NCI-H128 (cell line): ENCODE results near the gene CTPS2.
"Not testable (repeated sequence)": the region's sequence is repeated elsewhere in the genome, so short reads cannot be mapped to it uniquely, and the experiment has no call there.

Experiments
- DNase-seq: peaks from one replicate; lab custom pipeline; 2025; ENCODE audit not compliant: unreplicated experiment; lab: John Stamatoyannopoulos, UW

Gene CTPS2

DNA sequence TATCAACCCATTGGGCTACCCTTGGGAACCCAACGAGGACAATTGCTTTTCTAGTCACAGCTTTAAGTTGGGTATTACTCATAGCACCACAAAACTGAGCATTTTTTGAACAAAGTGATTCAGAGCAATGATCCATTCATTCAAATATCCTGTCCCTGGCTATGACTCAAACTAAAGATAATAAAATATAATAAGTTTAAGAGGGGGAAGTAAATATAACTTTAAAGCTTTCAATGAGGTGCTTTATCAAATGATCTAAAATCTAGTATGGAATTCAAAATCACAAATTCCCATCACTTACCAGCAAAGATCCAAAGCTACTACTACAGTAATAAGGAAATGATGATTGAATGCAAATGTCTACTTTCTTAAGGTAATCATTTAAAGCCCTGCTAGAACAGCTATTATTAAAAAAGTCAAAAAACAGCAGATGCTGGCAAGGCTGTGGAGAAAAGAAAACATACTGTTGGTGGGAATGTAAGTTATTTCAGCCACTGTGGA is 102.3 kb downstream of the CTPS2 start:
- DNase-seq: no peak

- DNase-seq: no peak
These were observed 106.2 kb downstream of the CTPS2 start for GRCh38 chrX:16606142-16606720.

DNA sequence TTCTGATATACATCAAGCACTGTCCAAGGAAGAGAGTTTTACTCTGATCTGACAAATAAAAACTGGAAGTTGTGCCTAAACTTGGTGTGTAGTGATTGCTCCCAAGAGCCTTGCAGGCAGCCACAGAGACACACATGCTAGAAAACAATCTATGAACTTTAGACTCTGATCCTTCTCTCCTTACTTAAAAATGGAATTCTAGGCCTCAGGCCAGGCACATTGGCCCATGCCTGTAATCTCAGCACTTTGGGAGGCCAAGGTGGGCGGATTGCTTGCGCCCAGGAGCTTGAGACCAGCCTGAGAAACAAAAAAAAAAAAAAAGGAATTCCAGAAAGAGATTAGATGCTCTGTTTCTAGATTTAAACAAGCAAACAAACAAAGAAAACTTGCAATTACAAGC is 108.1 kb downstream of the CTPS2 start:
- no peak for DNase-seq

GRCh38 chrX:16603822-16604221 is 108.6 kb downstream of the CTPS2 start:
- no peak for DNase-seq

DNA sequence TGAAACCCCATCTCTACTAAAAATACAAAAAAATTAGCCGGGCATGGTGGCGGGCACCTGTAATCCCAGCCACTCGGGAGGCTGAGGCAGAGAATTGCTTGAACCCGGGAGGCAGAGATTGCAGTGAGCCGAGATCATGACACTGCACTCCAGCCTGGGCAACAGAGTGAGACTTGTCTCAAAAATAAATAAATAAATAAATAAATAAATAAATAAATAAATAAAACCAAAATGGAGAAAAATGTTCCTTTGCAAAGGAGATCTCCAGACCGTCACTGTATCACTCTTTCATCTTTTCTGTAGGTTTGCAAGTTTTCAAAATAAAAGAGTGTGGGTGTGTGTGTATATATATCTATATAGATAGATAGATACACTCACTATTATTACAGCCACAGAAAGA is 109.2 kb downstream of the CTPS2 start:
- not testable (repeated sequence) for DNase-seq

- DNase-seq: no peak
These were observed 110.6 kb downstream of the CTPS2 start for GRCh38 chrX:16601885-16602284.

DNA sequence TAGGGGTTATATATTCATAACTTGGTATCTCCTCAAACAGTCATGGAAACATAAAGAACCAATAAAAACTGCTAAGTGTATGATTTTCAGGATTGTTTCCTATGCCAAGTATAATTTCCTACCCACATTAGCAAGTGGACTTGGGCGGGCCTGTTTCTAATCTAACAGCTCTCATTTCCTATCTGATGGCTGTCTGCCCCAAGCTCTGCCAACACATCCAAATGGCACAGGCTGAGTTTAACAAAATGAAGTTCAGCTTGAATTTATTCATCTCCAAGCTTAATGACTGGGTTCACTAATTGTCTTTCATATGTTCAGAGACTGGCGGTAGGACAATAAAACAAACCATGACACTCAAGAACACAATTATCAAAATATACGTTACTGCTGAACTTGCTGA is 118.0 kb downstream of the CTPS2 start:
- no peak for DNase-seq

- no peak for DNase-seq
These were observed 118.7 kb downstream of the CTPS2 start for GRCh38 chrX:16593801-16594200.

- DNase-seq: no peak
These were observed 120.2 kb downstream of the CTPS2 start for GRCh38 chrX:16592194-16592770.

GRCh38 chrX:16589826-16590225 is 122.6 kb downstream of the CTPS2 start:
- DNase-seq: no peak

DNA sequence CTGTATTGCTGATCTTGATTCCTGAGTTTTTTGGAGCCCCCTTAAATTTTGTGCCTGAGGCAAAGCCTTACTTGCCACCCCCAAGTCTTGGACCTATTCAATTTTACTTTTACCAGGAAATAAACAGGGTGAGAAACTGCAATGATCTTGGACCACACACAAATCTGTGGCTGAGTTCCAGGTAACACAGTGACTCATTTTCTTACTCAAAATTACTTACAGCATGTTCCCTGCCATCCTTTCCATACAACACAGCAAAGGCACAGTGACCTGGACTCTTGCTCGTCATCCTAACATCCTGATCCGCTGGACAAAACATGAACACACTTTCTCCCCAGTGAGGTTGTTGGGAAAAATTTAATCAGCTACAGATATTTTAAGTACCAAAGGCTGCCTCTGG is 123.3 kb downstream of the CTPS2 start:
- DNase-seq: no peak

GRCh38 chrX:16588266-16588665 is 124.2 kb downstream of the CTPS2 start:
- DNase-seq: no peak

DNA sequence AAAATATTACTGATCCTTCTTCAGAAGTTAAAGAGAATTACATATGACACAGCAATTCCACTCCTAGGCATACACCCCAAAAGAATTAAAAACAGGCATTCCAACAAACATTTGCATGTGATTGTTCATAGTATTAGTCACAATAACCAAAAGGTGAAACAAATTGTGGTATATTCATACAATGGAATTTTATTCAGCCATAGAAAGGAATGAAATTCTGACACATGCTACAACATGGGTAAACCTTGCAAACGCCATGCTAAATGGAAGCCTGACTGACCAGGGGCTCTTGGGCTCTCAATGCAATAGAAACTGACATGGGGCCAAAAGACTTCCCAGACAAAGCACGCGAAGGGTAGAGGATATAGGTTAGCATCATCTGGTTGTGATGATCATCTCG is 124.6 kb downstream of the CTPS2 start:
- DNase-seq: no peak

DNA sequence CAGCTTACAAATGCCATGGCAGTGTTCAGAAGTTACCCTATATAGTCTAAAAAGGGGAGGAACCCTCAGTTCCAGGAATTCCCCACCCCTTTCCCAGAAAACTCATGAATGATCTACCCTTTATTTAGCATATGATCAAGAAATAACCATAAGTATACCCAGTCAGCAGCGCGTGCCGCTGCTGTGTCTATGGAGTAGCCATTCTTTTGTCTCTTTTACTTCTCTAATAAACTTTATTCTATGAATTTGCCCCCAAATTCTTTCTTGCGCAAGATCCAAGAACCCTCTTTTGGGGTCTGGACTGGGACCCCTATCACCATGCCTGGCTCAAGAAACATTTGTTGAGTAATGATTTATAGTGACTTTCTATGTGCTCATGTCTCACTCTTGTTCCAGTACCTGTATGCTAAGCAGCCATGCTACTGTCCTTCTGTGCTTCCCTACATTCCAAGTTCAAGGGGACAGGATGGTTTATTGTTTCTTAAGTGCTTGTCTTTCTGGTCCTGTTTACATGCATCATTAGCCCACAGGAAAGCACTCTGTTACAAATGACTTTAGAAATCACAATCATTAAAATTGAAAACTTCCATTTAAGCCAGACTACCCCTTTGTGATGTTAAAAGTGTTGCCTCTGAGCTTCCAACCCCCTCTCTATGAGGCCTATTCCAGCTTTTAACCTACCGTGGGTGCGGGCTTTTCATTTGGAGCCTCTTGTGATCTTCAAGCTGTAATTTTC is 125.9 kb downstream of the CTPS2 start:
- DNase-seq: no peak

DNA sequence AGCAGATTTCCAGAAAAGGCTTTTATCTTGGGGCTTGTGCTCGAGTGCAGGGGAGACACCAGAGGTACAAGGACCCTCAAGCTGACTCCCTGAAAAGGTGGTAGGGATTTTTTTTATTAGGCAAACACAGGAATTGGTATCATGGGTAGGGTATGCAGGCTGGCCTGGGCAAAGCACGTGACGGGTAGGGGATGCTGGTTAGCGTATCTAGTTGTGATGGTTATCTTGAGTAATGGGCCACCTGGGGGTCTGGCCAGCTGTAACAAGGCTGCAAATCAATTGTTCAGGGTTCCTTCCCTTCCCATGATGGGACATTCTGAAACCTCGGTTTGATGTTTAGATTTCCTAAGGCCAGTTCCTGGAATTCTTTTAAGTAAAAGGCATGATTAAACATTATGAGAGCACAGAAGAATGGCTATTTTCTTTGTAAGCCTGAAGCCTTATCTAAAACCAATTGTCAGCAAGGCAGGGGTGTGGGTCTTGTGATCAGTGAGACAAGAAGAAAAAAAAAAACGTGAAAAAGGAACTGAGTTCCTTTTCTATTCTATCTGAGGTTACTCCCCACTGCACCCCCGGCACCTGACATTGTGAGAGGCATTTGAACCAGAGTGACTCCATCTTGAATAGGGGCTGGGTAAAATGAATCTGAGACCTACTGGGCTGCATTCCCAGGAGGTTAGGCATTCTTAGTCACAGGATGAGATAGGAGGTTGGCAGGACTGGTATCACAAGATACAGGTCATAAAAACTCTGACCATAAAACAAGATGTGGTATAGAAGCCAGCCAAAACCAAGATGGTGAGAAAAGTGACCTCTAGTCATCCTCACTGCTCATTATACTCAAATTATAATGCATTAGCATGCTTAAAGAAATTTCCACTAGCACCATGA is 126.7 kb downstream of the CTPS2 start:
- DNase-seq: no peak

GRCh38 chrX:16580004-16580797 is 132.3 kb downstream of the CTPS2 start:
- DNase-seq: not testable (repeated sequence)

DNA sequence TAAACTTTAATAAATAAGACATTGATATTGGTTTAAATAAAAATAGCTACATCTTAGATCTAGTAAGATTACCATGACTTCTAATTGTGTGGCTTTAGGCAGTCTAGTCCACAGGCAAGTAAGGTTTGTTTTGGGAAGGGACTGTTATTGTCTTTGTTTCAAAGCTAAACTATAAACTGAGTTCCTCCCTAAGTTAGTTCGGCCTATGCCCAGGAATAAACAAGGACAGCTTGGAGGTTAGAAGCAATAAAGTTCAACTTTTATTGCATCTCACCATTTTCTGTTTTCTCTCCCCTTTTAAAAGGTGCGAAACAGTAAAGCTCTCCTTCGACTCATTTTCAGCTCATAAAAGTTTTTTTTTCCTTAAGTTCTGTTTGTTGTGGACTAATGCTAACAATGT is 133.0 kb downstream of the CTPS2 start:
- no peak for DNase-seq

GRCh38 chrX:16578218-16578617 is 134.3 kb downstream of the CTPS2 start:
- DNase-seq: no peak

GRCh38 chrX:16577483-16578029 is 134.9 kb downstream of the CTPS2 start:
- DNase-seq: no peak

DNA sequence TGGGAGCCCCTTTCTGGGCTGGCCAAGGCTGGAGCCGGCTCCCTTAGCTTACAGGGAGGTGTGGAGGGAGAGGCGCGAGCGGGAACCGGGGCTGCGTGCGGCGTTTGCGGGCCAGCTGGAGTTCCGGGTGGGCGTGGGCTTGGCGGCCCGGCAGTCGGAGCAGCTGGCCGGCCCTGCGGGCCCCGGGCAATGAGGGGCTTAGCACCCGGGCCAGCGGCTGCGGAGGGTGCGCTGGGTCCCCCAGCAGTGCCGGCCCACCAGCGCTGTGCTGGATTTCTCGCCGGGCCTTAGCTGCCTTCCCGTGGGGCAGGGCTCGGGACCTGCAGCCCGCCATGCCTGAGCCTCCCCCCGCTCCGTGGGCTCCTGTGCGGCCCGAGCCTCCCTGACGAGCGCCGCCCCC is 137.1 kb downstream of the CTPS2 start:
- not testable (repeated sequence) for DNase-seq
